ENCODE results near the gene CFL1.

DNA sequence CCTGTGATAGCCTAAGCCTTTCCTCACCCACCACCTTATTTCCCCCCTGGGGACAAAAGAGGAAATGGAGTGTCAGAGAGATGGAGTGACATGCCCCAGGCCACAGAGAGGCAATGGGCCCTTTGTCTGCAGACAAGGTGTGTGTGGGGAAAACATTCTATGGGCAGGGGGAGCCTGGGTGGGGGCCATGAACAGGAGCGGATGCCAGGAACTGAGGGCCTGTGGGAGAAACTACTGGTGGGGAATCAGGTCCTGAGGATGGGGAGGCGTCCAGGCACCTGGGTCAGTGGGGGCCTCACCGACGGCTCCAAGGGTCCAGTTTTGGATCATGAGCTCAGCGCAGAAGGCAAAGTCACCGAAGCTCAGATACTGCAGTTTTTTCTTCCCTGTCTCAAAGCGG is 27.3 kb upstream of the CFL1 start:
- no peak for TF ChIP-seq CTCF (conservative IDR thresholded peaks at IDR 0.05; ENCODE audit: low read length)
- TF ChIP-seq EZH2phosphoT487 (IDR thresholded peaks at IDR 0.05; ENCODE audit: borderline replicate concordance) = no peak
